Measurements from ENCODE around the gene DOCK7.
"Not testable (repeated sequence)": the region's sequence is repeated elsewhere in the genome, so short reads cannot be mapped to it uniquely, and the experiment has no call there.

- TF ChIP-seq EZH2 (optimal IDR thresholded peaks at IDR 0.05; ENCODE audit: low read depth, low read length); CTCF (IDR thresholded peaks at IDR 0.05; ENCODE audit: low read length); EZH2phosphoT487 (IDR thresholded peaks at IDR 0.05; ENCODE audit: low read length): not testable (repeated sequence)
Observed at GRCh38 chr1:62571517-62571916, 116.7 kb downstream of the DOCK7 start.
